Suprapubic skin (tissue), 4 donors: ENCODE data around the gene PRDM10.

Source experiments
- CTCF ChIP-seq, 2 donors: fragments of 200-600 bp in 1 of 2; fragments of 450-650 bp in 1 of 2; sonication (generic) in 1 of 2; IDR thresholded peaks; one replicate each; pipeline ENCODE4 v1.5.1; 2016 to 2019; ENCODE audit warnings: antibody characterized with exemption in 2 of 2, mild to moderate bottlenecking in 1 of 2, moderate library complexity in 1 of 2
- EP300 ChIP-seq: sonication (generic); formaldehyde crosslinking; IDR thresholded peaks from one replicate; pipeline ENCODE4 v1.6.1; 2017; ENCODE audit warnings: antibody characterized with exemption
- POLR2A ChIP-seq, 2 donors: fragments of 450-650 bp; IDR thresholded peaks; one replicate each; pipeline ENCODE4 v1.6.1; 2017; ENCODE audit warnings: antibody characterized with exemption in 2 of 2, mild to moderate bottlenecking in 2 of 2, moderate library complexity in 2 of 2
- POLR2AphosphoS5 ChIP-seq, 3 donors: sonication (generic); formaldehyde crosslinking; IDR thresholded peaks; one replicate each; pipeline ENCODE4 v1.6.1; 2017; ENCODE audit warnings: antibody characterized with exemption in 3 of 3

GRCh38 chr11:129930743-129931142, 71.9 kb downstream of the PRDM10 start:
- TF ChIP-seq POLR2A (IDR thresholded peaks at IDR 0.05) (no peak), CTCF (IDR thresholded peaks at IDR 0.05) (no peak), EP300 (no peak), POLR2AphosphoS5 (IDR thresholded peaks at IDR 0.05) (no peak)
